NCI-H1105 (cell line): Measurements from ENCODE around the gene FYB2.
A peak's percentile ranks its signal among the peaks of the same experiment; 100 is the strongest.
"Not testable (repeated sequence)": the region's sequence is repeated elsewhere in the genome, so short reads cannot be mapped to it uniquely, and the experiment has no call there.

Source experiments
- DNase-seq: peaks from one replicate; lab custom pipeline; 2025; lab: John Stamatoyannopoulos, UW

The FYB2 gene

DNA sequence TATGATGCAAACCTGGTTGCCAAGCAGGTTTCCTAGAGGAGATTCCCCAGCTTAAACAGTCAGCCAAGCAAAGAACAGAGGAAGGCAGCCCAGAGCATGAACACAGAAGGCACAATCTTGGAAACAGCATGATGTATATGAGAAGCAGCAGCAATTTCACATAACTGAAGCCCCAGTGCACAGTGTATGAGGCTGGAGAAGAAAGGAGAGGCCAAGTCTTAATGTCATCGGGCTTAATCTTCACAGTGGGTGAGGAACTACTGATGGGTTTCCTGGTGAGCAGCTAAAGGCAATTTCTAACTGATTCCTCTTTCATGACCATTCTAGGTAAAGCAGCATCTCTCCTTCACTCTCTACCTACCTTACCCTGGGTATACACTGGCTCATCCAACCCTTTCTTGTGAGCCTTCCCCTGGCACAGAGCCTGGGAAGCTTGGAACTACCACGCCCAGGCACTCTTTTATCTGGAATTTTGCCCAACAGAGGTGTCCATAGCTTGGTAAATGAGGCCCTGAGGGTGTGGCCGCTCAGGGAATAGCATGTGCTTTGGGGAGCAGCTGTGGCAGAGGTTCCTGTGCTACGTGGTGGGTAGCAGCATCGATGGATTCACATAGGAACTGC lies 22.0 kb downstream of the FYB2 start:
- peak; percentile 83 for DNase-seq

DNA sequence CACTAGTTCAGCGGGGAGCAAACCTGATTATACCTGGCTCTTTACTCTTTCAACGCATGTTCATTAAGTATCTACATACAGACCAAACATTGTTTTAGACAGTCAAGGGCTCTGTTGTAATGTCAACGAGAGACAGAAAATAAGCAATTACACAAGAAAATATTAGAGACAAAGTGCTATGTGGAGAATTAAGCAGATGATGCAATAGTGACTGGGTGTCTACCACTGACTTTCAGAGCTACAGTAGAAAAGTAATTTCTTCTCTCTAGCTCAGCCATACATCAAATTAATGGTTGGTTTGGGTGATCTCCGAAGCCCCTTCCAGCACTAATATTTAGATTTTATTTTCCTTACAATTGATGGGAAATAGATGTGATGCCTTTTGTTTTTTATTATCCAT lies 23.3 kb downstream of the FYB2 start:
- DNase-seq = no peak

DNA sequence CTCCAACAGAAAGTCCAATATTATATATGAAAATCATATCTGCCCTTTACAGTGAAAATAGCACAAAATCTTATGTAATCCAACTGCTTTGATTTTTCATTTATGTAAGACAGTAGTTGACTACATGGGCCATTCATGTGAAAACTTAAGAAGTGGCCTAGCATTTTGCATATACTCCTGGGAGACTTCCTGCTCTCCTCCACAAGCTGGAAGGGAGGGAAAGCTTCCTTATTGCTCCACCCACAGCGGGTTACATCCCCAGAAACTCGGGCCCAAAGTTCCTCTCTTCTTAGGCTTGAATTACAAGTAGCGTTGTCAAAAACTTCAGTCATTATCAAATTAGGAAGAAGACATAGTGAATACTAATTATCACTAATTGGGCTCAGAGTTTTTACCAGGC lies 29.2 kb downstream of the FYB2 start:
- no peak for DNase-seq

DNA sequence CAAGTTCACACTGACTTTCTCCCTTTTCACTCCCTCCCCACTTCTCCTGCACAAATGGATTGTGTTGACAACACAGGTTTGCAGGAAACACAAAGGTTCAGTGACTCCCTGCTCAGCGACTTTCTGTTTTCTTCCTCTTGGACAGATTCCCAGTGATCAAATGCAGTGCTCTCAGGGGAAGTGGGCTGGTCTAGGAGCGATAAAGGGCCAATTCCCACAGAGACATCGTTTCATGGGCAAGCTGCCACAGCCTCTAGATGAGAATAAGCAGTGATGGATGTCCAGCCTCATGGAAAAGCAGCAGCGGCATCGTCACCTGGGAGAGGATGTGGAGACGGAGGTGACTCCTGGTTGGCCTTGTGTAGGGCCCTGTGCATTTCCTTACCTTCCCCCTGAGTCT lies 30.6 kb downstream of the FYB2 start:
- DNase-seq = peak; percentile 73

DNA sequence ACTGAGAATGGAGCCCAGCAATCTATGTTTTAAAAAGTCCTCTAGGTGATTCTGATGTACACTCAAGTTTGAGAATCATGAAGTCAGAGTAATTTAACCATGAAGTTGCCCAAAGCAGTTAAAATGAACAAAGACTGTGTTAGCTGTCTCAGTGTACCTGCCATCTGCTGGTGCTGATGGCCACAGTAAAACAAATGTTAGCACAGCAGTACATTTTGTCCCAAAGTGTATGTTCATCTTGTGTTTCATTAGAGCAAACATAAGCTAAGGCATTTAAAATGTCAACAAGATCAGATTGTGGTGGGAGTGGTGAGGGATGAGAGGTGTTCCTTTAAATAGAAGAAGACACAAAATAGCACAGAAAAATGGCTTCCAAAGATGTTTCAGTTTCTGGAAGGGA lies 31.1 kb downstream of the FYB2 start:
- DNase-seq = no peak

DNA sequence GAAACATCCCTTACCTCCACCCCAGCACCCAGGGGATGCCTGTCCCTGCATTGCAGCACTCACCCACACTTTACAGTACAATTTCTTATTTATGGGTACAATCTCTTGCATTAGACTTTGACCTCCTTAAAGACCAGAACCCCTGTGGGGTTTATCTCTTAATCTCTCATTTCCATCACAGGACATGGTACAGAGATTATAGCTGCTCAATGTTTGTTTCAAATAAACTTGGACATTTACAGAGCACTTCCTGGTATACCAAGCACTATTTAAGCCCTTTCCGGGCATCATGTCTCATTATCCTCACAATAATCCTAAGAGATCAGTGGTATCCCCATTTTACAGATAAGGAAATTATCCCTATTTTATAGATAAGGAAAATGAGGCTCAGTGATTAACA lies 31.9 kb downstream of the FYB2 start:
- DNase-seq = no peak

DNA sequence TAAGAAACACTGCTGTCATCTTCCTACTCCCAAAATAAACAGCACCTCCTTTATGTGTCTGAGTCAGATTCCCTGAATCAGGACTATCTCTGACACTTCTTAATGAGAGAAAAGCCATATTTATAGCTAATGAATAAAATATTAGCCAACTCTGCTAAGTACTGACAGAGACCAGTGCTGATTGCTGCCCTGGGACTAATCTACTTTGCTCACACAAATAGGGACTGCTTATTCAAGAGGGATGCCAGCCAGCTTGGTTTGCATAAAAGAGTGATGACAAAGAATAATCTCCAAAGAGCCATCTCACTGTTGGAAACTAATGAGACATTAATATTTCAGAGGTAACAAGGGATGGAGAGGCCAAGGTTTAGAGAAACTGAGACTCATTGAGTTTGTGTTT lies 36.4 kb downstream of the FYB2 start:
- no peak for DNase-seq

DNA sequence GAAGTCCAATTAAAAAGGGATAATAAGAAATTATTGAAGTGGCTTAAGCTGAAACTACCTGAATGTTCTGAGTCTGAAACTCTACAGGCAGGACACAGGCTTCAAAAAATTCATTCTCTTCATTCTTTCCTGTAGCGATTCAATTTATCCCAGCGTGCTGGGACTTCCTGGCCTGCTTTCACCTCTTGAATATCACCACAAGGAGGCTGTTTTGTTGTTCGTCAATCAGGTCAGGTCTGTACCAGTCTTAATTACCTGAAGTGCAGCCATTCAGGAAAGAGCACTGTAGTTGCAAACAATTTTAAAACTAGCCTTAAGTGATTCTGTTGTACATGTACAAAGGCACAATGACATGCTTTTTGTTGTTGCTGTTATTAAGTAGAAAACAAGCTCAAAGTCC lies 38.4 kb downstream of the FYB2 start:
- DNase-seq = no peak

DNA sequence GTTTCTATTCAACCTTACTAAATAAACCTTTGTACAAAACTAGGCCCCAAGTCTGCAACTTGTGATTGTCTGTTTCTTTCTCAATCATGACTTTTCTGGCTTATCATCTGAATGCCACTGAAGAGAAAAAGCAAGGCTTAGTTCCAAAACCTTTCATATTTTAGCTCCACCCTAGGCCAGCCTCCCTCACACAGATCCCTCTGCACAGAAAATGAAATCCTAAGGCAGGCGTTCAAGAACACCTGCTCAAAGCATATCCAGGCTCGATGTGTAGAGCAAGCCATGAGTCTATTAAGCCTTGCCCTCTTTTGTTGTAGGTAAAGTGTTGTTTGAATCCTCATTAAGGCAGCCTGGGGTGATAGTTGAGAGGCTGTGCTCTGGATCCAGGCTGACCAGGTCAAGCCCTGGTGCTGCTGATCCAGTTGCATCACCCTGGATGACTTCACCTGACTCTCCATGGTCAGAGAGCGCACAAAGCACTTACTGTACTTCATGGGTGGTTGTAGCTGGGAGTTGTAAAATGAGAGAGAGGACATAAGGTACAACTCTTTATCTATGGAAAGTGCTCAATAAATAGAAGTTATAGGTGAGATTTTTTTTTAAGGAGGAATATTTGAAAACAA lies 39.0 kb downstream of the FYB2 start:
- DNase-seq = no peak

DNA sequence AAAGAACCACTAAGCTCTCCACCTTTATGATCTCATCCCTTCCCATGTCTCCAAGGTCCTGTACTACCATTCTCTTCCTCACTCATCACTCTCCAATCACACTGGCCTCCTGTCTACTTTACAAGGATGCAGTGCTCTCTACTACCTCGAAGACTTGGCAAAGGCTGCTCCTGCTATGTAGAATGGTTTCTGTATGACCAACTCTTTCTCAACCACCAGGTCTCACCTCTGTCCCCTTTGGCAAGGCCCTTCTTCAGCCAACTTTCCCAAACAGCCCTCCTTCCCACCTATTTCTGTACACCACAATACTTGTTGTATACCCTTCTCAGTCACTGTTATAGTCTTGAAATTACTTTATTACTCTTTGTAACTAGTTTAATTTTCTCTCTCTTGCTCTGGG lies 41.2 kb downstream of the FYB2 start:
- DNase-seq = no peak

DNA sequence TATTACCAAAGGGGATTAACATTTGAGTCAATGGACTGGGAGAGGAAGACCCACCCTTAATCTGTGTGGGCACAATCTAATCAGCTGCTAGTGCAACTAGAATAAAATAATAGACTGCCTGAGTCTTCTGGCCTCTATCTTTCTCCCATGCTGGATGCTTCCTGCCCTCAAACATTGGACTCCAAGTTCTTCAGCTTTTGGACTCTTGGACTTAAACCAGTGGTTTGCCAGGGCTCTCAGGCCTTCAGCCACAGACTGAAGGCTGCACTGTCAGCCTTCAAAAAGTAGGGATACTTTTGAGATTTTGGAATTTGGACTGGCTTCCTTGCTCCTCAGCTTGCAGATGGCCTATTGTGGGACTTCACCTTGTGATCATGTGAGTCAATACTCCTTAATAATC lies 44.5 kb downstream of the FYB2 start:
- not testable (repeated sequence) for DNase-seq

DNA sequence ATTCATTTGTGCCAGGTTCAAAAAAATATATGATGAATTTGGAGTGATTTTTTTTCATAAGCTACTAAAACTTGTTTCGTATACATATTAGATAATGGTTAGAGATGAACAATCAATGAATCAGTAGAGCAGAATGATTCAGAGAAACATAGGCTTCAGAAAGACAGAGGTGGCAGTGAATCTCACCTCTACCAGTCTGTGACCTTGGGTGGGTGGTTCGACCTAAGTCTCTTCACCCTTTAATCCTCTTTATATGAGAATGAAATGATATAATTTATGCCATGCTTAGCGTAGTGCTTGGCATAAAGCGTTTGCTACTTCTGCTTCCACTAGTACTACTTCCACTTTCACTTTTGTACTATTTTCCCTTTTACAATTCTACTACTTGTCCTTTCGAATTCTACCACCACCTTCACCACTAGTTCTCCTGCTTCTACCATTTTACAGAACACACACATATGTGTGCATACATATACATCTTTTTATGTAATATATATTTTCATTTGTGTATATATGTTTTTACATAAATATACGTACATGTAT lies 45.1 kb downstream of the FYB2 start:
- no peak for DNase-seq

DNA sequence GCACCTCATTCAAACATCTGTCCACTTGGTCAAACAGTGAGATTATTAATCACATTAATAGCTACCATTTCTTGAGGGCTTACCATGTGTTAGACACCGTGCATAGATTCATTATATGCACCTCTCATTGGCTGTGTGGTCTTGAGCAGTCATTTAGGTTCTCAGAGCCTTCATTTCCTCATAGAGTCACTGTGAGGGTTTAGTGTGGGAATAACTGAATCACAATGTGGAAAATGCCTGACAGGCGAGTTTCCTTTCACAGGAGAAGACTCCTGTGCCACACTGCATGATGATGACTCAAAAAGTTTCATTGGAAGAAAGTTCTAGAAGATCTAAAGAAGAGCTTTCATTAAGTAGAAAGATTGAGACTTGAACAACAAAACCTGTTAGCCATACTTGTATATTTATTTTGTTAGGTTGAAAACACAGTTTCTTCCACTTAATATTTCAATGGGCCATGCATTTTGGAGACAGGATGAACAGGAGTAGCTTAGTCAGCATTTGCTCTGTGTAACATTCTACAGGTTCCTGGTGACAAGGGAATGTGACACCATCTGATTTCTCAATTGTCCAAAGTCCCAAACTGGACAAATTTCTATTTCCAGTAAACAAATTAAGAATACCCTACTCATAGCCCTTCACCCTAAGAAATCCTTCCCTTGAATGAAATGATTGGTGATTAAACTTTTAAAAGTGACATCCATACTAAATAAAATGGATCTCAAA lies 45.7 kb downstream of the FYB2 start:
- no peak for DNase-seq

DNA sequence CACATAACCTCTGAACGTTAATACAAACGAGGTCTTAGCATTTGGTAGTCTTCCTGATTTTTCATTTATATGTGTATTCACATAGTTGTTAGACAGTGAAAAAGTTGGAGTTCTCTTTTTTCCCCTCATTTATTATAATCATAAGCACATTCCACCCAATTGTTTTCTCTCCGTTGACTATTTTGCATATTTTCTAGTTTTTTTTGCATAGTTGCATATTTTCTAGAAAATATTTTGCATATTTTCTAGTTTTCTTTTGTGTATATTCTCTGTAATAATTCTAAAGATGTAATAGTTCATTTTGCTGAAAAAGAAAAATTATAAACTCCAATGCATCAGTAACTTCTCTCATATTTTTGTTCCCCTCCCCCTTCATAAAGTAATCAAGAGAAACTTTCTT lies 47.5 kb downstream of the FYB2 start:
- no peak for DNase-seq

DNA sequence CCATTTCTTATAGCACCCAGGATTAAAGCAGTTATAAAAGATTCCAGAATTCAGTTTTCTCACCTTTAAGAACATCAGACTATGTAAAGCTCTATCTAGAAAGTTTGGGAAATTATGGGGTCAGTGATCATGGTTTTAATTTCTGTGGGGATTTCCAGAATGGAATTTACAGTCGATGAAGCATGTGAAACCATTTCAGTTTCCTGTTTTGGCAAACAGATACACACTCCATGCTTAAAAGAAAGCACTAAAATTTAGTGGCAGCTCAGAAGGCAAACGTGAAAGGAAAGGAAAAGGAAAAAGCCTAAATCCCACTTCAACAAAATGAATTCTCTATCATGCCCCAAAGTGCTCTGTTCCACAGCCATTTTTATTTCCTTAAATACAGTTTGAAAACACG lies 60.4 kb downstream of the FYB2 start:
- DNase-seq = no peak

DNA sequence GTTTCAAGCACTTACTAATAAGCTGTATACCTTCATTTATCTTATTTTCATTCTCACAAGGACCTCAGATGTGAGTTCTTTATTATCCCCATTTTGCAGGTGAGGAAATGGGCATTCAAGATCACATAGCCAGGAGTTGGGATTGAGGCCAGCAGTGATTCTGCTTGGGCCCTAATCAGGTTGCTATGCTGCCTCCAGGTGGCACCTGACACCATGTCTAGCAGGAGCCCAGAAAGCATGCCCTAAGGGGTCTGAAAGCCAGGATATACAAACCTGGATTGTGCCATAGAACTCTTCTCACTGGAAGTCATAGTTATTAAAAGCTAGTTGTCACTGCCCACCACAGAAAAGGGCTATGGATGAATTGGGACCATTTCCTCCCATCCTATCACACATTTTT lies 61.1 kb downstream of the FYB2 start:
- DNase-seq = peak; percentile 39

DNA sequence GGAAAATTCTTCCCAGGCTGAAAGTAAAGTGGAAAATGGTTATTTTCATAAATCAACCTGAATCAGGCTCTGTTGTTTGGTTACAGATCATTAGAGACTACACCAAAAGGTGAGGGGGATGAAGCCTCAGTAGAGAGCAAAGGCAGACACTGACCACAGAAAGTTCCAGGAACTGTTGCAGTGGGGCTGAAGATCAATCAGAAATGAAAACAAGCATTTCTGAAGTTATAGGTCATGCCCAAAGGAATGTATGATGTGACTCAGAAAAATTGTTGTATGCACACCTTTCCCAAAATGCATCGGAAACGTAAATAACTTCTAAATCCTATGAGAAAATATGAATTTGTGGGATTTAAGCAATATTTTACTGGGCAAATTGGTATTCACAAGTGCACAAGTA lies 63.3 kb downstream of the FYB2 start:
- no peak for DNase-seq

DNA sequence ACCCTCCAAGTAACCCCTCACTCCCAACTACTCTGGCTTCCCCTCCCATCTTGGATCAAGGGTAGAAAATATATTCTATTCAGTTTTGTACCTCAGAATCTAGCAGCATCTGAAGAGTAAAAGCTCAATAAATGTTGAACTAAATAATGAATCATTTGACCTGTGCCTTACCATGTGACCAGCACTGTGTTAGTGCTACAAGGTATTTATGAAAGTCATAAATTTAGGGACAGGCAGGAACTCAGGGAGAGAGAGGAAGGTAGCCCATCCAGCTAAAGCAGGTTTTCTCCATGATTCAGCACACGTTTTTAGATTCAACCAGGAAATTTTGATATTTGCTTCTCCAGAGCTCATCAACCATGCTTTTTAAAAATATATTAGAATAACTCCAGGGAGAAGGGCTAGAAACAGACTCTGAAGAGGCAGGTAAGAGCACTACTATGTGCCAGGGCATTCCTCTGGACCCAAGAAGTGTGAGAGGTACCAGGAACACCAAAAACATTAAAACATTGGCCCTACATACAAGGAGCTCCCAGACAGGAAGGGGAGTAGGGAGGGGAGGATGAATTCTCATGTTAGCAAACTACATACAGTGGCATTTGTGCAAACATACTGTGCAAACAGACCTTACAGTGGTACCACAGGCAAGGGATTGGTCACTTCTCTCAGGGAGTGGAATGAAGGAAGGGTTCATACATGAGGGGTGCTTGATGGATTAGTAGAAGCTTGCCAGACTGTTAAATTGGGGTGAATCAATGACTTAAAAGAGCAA lies 64.3 kb downstream of the FYB2 start:
- DNase-seq = no peak

DNA sequence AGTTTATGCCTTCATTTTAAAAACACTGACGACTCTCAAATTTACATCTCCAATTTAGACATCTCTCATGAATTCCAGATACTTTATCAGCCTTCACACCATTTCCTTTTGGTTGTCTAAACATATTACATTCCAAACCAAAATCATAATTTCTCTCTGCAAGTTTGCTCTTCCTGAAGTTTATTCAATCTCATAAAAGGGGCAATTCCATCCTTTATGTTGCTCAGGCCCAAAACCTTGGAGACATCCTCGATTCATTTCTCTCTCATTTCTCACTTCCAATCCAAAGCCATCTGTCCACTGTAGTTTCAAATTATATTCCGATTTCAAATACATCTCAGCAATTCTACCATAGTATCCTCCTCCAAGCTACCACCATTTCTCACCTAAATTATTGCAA lies 74.0 kb downstream of the FYB2 start:
- DNase-seq = no peak

DNA sequence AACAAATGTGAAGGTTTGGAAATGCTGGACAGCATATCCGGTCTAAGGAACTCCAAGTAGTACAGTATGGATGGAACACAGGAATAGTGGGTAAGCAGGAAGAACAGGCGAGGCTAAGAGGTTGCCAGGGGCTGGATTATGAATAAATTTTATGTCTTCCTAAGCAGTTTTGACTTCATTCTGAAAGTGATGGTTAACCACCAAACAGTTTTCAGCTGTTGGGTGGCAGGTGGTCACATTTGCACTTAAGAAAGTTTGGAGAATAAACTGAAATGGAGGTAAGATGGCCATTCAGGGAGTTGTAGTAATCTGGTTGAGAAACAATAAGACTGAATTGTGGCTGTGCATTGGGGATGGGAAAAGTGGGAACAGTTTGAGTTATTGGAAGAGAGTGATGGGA lies 90.2 kb downstream of the FYB2 start:
- DNase-seq = no peak

DNA sequence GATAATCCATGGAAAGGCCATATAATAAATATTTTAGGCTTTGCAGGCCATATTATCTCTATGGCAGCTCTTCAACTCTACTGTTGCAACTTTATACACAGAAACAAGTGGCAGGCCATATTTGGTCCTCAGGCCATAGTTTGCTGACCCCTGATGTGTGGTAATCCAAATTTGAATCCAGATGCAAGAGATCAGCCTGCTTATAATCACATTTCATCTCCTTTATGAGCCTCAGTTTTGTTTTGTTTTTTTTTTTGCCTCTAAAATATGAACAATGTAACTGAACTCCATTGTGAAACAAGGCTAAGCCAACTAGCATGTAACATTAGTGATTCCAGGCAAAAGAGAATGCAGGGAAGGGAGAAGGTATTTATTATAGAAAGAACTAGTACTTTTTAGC lies 92.5 kb downstream of the FYB2 start:
- DNase-seq = no peak

DNA sequence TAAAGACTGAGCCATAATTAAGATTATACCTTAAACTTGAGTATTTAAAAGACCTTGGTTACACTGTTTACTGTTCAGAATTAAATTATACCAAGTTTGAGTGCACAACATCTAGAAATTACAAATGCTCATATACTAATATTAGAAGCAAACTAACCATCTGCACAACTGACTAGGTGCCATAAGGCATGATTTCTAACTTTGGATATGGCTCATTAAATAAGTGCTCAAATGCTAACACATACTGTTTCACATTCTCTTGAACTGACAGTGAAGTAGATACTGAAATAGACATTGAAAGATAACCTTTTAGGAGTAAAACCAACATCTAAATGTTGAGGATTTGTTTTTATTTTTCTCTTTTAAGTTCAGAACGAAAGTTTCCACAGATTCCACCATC lies 100.0 kb downstream of the FYB2 start:
- no peak for DNase-seq

DNA sequence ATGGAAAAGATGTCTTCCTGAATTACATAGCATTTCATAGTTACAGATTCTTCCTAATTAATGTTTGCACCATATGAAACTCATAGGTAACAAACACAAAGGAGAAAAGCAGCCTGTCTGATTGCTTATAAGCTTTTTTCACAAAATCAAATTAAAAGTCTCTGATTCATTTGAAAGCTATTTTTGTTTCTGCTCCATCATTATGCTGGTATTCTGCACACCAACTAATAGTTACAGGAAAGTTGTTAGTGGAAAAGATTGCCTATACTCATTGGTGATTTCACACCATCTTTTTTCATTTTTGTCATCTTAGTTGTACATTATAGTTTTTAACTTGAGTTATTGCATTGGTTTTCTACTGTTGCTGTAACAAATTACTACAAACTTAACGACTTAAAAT lies 104.0 kb downstream of the FYB2 start:
- DNase-seq = no peak
